IPS DF 6.9 (cell line): ENCODE measurements around the gene CHST8.

ENCODE experiments used
- DNase-seq: peaks from one replicate; pipeline ENCODE4 v3.0.0-alpha.2; 2013; ENCODE audit warnings: low read depth, low spot score
- H3K27ac ChIP-seq: one replicate; pipeline ENCODE4 v1.5.1; 2013; ENCODE audit warnings: low read length, control low read depth
- H3K27me3 ChIP-seq: 2 replicates; pipeline ENCODE4 v1.6.1; 2013; ENCODE audit warnings: mild to moderate bottlenecking, low read length; ENCODE audit not compliant: control insufficient read depth, insufficient read depth
- H3K36me3 ChIP-seq: 2 replicates; pipeline ENCODE4 v1.6.1; 2013; ENCODE audit warnings: low read length; ENCODE audit not compliant: control insufficient read depth, insufficient read depth
- H3K4me1 ChIP-seq: 2 replicates; pipeline ENCODE4 v1.6.1; 2013; ENCODE audit warnings: low read length; ENCODE audit not compliant: control insufficient read depth, insufficient read depth
- H3K4me3 ChIP-seq: 2 replicates; pipeline ENCODE4 v1.5.1; 2013; ENCODE audit warnings: mild to moderate bottlenecking, low read length
- H3K9me3 ChIP-seq: 2 replicates; pipeline ENCODE4 v1.6.1; 2013; ENCODE audit warnings: low read length, inconsistent platforms; ENCODE audit not compliant: control insufficient read depth, insufficient read depth
- WGBS: extraction: QIAGEN DNeasy Blood & Tissue Kit; methylation state at CpG from one replicate; pipeline ENCODE4 v1.1.7; 2013; ENCODE audit warnings: mixed read lengths, missing lambda C conversion rate; ENCODE audit not compliant: insufficient read length, insufficient coverage; 5-methylcytosine and 5-hydroxymethylcytosine counted together

The CHST8 gene

DNA sequence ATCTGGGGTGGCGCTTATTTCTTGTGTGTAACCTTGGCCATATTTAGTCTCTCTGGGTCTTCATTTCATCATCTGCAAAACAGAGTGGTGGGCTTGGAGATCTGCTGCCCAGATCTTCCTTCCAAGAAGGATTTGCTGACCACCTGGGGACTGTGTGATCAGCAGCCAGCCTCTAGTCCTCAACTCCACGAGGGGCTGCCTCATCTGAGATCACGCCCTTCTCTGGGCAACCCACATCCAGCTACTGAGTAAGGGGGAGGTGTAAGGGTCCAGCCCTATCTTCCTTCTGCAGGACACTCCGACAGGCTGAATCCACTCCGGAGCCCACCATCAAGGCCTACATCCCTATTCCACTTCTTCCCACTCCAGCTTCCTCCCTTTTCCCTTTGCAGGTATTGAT lies 57.9 kb downstream of the CHST8 start:
- WGBS = no CpG with 5 or more reads among the region's 5 CpGs
- Histone ChIP-seq H3K9me3 (no peaks in the 10 kb centered on the region), H3K4me1 (no peaks in the 10 kb centered on the region; the same call in 1 of the 2 replicates), H3K4me3 (no peak overlapping the region), H3K36me3 (no peaks in the 10 kb centered on the region), H3K27me3 (no peaks in the 10 kb centered on the region; the same call in 1 of the 2 replicates), H3K27ac (no peak overlapping the region)
- no peak for DNase-seq

GRCh38 chr19:33681081-33681680 lies 59.4 kb downstream of the CHST8 start:
- Histone ChIP-seq H3K4me1 (peaks cover 2% of the 10 kb centered on the region), H3K27me3 (no peaks in the 10 kb centered on the region; the same call in 1 of the 2 replicates), H3K4me3 (no peak overlapping the region), H3K9me3 (no peaks in the 10 kb centered on the region), H3K27ac (no peak overlapping the region), H3K36me3 (no peaks in the 10 kb centered on the region)
- DNase-seq = no peak
- no CpG with 5 or more reads among the region's 3 CpGs for WGBS

DNA sequence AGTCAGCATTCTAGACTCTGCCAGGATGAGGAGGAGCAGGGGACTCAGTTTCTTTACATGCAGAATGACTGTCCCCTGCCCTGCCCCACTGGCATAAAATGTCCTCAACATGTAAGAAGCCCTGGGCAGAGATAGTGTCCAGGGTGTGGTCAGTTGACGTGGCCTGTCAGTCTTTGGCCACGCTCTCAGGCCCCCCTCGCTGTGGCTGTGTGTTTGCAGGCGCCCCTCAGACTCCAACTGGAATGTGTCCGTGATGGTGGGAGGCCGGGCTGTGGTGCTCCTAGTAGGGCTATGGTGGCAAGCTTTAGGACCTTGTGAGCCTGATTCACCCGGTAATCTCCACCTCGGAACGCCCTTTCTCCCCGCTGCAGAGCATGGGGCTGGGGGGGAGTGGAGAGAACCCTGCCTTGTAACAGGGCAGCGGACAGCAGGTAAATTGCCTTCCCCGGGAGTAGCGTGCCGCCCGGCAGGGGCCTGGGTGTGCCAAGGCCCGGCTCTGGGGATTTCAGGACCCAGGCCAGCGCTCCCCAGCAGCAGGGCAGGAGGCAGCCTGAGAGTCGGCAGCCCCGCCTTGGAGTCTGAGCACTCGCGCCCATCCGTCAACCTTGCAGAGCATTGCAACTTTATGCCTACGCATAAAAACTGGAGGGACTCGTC lies 62.3 kb downstream of the CHST8 start:
- Histone ChIP-seq H3K4me3 (no peak overlapping the region), H3K9me3 (no peaks in the 10 kb centered on the region), H3K4me1 (peaks cover 2% of the 10 kb centered on the region), H3K27me3 (no peaks in the 10 kb centered on the region), H3K27ac (no peak overlapping the region), H3K36me3 (no peaks in the 10 kb centered on the region)
- WGBS = no CpG with 5 or more reads among the region's 24 CpGs
- DNase-seq = peak; percentile 55

GRCh38 chr19:33684538-33685232 lies 62.9 kb downstream of the CHST8 start:
- Histone ChIP-seq H3K36me3 (no peaks in the 10 kb centered on the region), H3K27ac (no peak overlapping the region), H3K4me3 (no peak overlapping the region), H3K27me3 (no peaks in the 10 kb centered on the region), H3K9me3 (no peaks in the 10 kb centered on the region), H3K4me1 (peaks cover 2% of the 10 kb centered on the region)
- no peak for DNase-seq
- WGBS = no CpG with 5 or more reads among the region's 42 CpGs

DNA sequence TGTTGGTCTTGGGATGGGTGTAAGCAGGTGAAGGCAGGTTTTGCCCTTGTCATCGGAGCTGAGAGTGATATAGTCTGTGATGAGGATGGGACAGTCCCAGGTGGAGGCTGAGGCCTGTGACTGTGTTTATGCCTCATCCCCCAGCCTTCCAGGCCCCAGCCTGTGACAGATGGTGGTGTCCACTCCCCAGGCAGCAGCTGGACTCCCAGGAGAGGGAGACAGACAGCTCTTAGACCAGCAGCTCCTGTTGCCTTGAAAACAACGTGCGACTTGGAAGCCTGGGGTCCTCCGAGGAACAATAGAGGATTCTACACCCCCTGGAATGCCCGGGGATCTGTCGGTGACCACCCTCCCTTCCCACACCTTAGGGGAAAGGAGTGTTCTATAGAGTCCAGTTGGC lies 63.8 kb downstream of the CHST8 start:
- Histone ChIP-seq H3K4me1 (peaks cover 2% of the 10 kb centered on the region), H3K27ac (no peak overlapping the region), H3K27me3 (no peaks in the 10 kb centered on the region), H3K4me3 (no peak overlapping the region), H3K36me3 (no peaks in the 10 kb centered on the region), H3K9me3 (no peaks in the 10 kb centered on the region)
- no CpG with 5 or more reads among the region's 6 CpGs for WGBS
- no peak for DNase-seq

GRCh38 chr19:33686262-33686661 lies 64.5 kb downstream of the CHST8 start:
- no CpG with 5 or more reads among the region's 8 CpGs for WGBS
- no peaks in the 10 kb centered on the region for H3K27me3 ChIP-seq
- no peak for DNase-seq
- H3K27ac ChIP-seq = no peak overlapping the region
- H3K4me3 ChIP-seq = no peak overlapping the region
- H3K9me3 ChIP-seq = no peaks in the 10 kb centered on the region
- peaks cover 3% of the 10 kb centered on the region; the same call in 1 of the 2 replicates for H3K36me3 ChIP-seq
- H3K4me1 ChIP-seq = peaks cover 2% of the 10 kb centered on the region

GRCh38 chr19:33686687-33687480 lies 65.1 kb downstream of the CHST8 start:
- no peaks in the 10 kb centered on the region for H3K27me3 ChIP-seq

DNA sequence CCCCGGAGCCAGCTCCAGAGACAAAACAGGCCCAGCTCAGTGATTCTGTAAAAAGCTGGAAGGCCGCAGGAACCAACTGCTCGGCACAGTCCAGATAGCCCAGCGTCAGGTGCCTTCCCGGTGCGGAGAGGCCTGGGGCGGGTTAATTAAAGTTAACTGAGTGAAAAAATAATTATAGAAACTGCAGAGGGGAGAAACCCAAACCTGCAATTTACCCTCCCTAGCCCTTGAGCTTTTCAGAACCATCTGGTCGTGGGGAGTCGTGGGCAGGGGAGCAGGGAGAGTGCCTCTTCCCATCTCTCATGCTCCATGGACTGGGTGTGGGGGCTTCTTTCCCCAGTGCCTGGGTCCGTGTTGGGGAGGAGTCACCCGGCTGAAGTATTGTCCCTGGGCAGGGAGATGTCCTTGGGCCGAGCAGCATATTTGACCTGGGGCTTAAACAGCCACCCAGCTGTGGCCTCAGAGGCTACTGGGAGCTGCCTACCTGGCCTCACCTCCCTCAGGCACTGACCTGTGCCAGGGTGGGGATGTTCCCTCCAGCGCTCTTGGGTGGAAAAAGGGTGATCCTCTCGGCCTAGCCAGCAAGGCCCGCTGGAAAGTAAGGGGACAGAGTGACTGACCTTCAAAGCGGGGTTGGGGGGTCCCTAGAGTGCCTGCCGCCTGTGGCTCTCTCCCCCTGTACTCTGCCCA lies 65.9 kb downstream of the CHST8 start:
- peaks cover 3% of the 10 kb centered on the region; the same call in 1 of the 2 replicates for H3K36me3 ChIP-seq
- H3K4me3 ChIP-seq = no peak overlapping the region
- no peaks in the 10 kb centered on the region for H3K9me3 ChIP-seq
- no peaks in the 10 kb centered on the region for H3K27me3 ChIP-seq
- H3K27ac ChIP-seq = no peak overlapping the region
- peaks cover 2% of the 10 kb centered on the region for H3K4me1 ChIP-seq
- no CpG with 5 or more reads among the region's 17 CpGs for WGBS
- no peak for DNase-seq

More at GRCh38 chr19:33686687-33687480, 65.1 kb downstream of the CHST8 start:
- Histone ChIP-seq H3K4me1 (peaks cover 2% of the 10 kb centered on the region), H3K36me3 (peaks cover 3% of the 10 kb centered on the region; the same call in 1 of the 2 replicates), H3K4me3 (no peak overlapping the region), H3K27ac (no peak overlapping the region), H3K9me3 (no peaks in the 10 kb centered on the region)
- no peak for DNase-seq
- WGBS = no CpG with 5 or more reads among the region's 24 CpGs

- WGBS = no CpG with 5 or more reads among the region's 12 CpGs
Measured at GRCh38 chr19:33688171-33688992, 66.6 kb downstream of the CHST8 start.

More at GRCh38 chr19:33688171-33688992, 66.6 kb downstream of the CHST8 start:
- no peak for DNase-seq
- Histone ChIP-seq H3K4me3 (no peak overlapping the region), H3K36me3 (peaks cover 3% of the 10 kb centered on the region; the same call in 1 of the 2 replicates), H3K27me3 (no peaks in the 10 kb centered on the region), H3K27ac (no peak overlapping the region), H3K4me1 (peaks cover 2% of the 10 kb centered on the region), H3K9me3 (no peaks in the 10 kb centered on the region)
